Measurements from ENCODE around the gene CBR1.

GRCh38 chr21:36103434-36103833 is 33.6 kb downstream of the CBR1 start:
- TF ChIP-seq CTCF (IDR thresholded peaks at IDR 0.05) (no peak), POLR2AphosphoS5 (IDR thresholded peaks at IDR 0.05; ENCODE audit: low read depth, low read length) (no peak), TCF7L2 (IDR thresholded peaks at IDR 0.05; ENCODE audit: low read depth, low read length) (no peak)
- TF ChIP-seq, protein P1, sequence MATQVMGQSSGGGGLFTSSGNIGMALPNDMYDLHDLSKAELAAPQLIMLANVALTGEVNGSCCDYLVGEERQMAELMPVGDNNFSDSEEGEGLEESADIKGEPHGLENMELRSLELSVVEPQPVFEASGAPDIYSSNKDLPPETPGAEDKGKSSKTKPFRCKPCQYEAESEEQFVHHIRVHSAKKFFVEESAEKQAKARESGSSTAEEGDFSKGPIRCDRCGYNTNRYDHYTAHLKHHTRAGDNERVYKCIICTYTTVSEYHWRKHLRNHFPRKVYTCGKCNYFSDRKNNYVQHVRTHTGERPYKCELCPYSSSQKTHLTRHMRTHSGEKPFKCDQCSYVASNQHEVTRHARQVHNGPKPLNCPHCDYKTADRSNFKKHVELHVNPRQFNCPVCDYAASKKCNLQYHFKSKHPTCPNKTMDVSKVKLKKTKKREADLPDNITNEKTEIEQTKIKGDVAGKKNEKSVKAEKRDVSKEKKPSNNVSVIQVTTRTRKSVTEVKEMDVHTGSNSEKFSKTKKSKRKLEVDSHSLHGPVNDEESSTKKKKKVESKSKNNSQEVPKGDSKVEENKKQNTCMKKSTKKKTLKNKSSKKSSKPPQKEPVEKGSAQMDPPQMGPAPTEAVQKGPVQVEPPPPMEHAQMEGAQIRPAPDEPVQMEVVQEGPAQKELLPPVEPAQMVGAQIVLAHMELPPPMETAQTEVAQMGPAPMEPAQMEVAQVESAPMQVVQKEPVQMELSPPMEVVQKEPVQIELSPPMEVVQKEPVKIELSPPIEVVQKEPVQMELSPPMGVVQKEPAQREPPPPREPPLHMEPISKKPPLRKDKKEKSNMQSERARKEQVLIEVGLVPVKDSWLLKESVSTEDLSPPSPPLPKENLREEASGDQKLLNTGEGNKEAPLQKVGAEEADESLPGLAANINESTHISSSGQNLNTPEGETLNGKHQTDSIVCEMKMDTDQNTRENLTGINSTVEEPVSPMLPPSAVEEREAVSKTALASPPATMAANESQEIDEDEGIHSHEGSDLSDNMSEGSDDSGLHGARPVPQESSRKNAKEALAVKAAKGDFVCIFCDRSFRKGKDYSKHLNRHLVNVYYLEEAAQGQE (IDR thresholded peaks at IDR 0.05; ENCODE audit: insufficient read depth in 1 of 2, low read depth in 2 of 2, low read length in 1 of 2) = no peak

Measured in Panc1 (cell line).